SK-N-SH (cell line): Measurements from ENCODE around the gene PSIP1. TPM values are rescaled to one million over a fixed set of nuclear protein-coding genes. Genes with fewer than 3 reads are reported as not detected.
A peak's percentile ranks its signal among the peaks of the same experiment; 100 is the strongest.

Source experiments
- CTCF ChIA-PET: fragments of 300-600, 350-600 bp; formaldehyde crosslinking; extraction: SDS; loops from one replicate; lab custom pipeline; 2021; lab: Yijun Ruan, JAX
- POLR2A ChIA-PET: fragments of 350-600 bp; sonication (Branson Sonifier 250); formaldehyde crosslinking; extraction: SDS; loops from one replicate; lab custom pipeline; 2020; ENCODE audit warnings: antibody characterized with exemption, inconsistent platforms; lab: Yijun Ruan, JAX
- DNase-seq: peaks from one replicate; pipeline ENCODE4 v3.0.0; 2012
- H2AFZ ChIP-seq: fragments of 200-600 bp; sonication (generic); 2 replicates; pipeline ENCODE4 v1.8.1; 2016; ENCODE audit warnings: antibody characterized with exemption, mild to moderate bottlenecking, low read depth
- H3F3A ChIP-seq: fragments of 200-600 bp; sonication (generic); replicated peaks from 2 replicates; pipeline ENCODE3; 2016; ENCODE audit warnings: antibody characterized with exemption, mild to moderate bottlenecking; ENCODE audit not compliant: insufficient read depth
- H3K27ac ChIP-seq, 2 experiments: fragments of 200-500 bp in 1 of 2; fragments of 200-600 bp in 1 of 2; sonication (Bioruptor generic) in 1 of 2; sonication (generic), shearing (Covaris generic) in 1 of 2; 2 replicates each; pipeline versions ENCODE4 v1.5.1 to v1.6.1; 2014 to 2016; ENCODE audit warnings: low read depth in 2 of 2, inconsistent platforms in 1 of 2, low read length in 1 of 2, mild to moderate bottlenecking in 1 of 2, mixed read lengths in 1 of 2
- H3K27me3 ChIP-seq: fragments of 200-600 bp; sonication (generic), shearing (Covaris generic); 2 replicates; pipeline ENCODE4 v1.6.1; 2016; ENCODE audit warnings: mixed run types; ENCODE audit not compliant: insufficient read depth
- H3K36me3 ChIP-seq, 2 experiments: fragments of 200-500 bp in 1 of 2; fragments of 200-600 bp in 1 of 2; sonication (Bioruptor generic) in 1 of 2; sonication (generic) in 1 of 2; replicated peaks in 1 of 2; 2 replicates each; pipeline versions ENCODE3 to v1.5.1; 2014 to 2016; ENCODE audit warnings: low read length in 1 of 2, mild to moderate bottlenecking in 1 of 2; ENCODE audit not compliant: insufficient read depth in 2 of 2, control insufficient read depth in 1 of 2
- H3K4me1 ChIP-seq, 2 experiments: fragments of 200-500 bp in 1 of 2; fragments of 200-600 bp in 1 of 2; sonication (Bioruptor generic) in 1 of 2; sonication (generic), shearing (Covaris generic) in 1 of 2; 2 replicates each; pipeline versions ENCODE4 v1.5.1 to v1.6.1; 2014 to 2016; ENCODE audit warnings: low read depth in 1 of 2, low read length in 1 of 2, mixed run types in 1 of 2; ENCODE audit not compliant: insufficient read depth in 2 of 2, control insufficient read depth in 1 of 2
- H3K4me2 ChIP-seq: fragments of 200-600 bp; sonication (generic), shearing (Covaris generic); 2 replicates; pipeline ENCODE4 v1.6.1; 2017; ENCODE audit warnings: mixed run types
- H3K4me3 ChIP-seq, 2 experiments: fragments of 200-500 bp in 1 of 2; fragments of 200-600 bp in 1 of 2; sonication (Bioruptor generic) in 1 of 2; sonication (generic), shearing (Covaris generic) in 1 of 2; 2 replicates each; pipeline versions ENCODE4 v1.5.1 to v1.8.1; 2014 to 2016; ENCODE audit warnings: low read depth in 2 of 2, inconsistent platforms in 1 of 2, low read length in 1 of 2, mild to moderate bottlenecking in 1 of 2, mixed read lengths in 1 of 2, moderate library complexity in 1 of 2
- H3K79me2 ChIP-seq: fragments of 200-600 bp; sonication (generic); 2 replicates; pipeline ENCODE4 v1.8.1; 2017; ENCODE audit warnings: mild to moderate bottlenecking; ENCODE audit not compliant: insufficient read depth
- H3K9ac ChIP-seq: fragments of 200-600 bp; sonication (generic); 2 replicates; pipeline ENCODE4 v1.6.1; 2017; ENCODE audit warnings: mixed run types
- H3K9me2 ChIP-seq: fragments of 200-600 bp; sonication (generic); 2 replicates; pipeline ENCODE4 v1.6.1; 2017; ENCODE audit warnings: mixed run types
- H3K9me3 ChIP-seq: fragments of 200-600 bp; sonication (generic); 2 replicates; pipeline ENCODE4 v1.6.1; 2017; ENCODE audit warnings: mixed run types, mild to moderate bottlenecking, moderate library complexity
- H4K20me1 ChIP-seq: fragments of 200-600 bp; sonication (generic); 2 replicates; pipeline ENCODE4 v1.6.1; 2017; ENCODE audit warnings: mild to moderate bottlenecking, mixed run types; ENCODE audit not compliant: insufficient read depth
- CHD2 ChIP-seq: fragments of 150-350 bp; IDR thresholded peaks from 2 replicates; pipeline ENCODE4 v1.6.1; 2018; ENCODE audit warnings: low read length; ENCODE audit not compliant: partially characterized antibody
- EP300 ChIP-seq, 2 experiments: IDR thresholded peaks; 2 replicates each; pipeline versions ENCODE4 v1.4.0 to v1.6.1; 2012; ENCODE audit warnings: borderline replicate concordance in 1 of 2, low read depth in 1 of 2, low read length in 1 of 2
- FOSL2 ChIP-seq: IDR thresholded peaks from 2 replicates; pipeline ENCODE4 v1.4.0; 2012; ENCODE audit warnings: low read depth, mild to moderate bottlenecking, moderate library complexity, borderline replicate concordance
- GABPA ChIP-seq: IDR thresholded peaks from 2 replicates; pipeline ENCODE4 v1.4.0; 2012; ENCODE audit warnings: low read depth, mild to moderate bottlenecking
- NRF1 ChIP-seq: IDR thresholded peaks from 2 replicates; pipeline ENCODE4 v1.6.1; 2012; ENCODE audit warnings: low read depth, mild to moderate bottlenecking, low read length
- RAD21 ChIP-seq: IDR thresholded peaks from 2 replicates; pipeline ENCODE4 v1.6.1; 2012; ENCODE audit warnings: mild to moderate bottlenecking, low read length
- RXRA ChIP-seq: IDR thresholded peaks from 2 replicates; pipeline ENCODE4 v1.4.0; 2012; ENCODE audit warnings: low read depth, mild to moderate bottlenecking, borderline replicate concordance
- SIN3A ChIP-seq: IDR thresholded peaks from 2 replicates; pipeline ENCODE4 v1.6.1; 2012; ENCODE audit warnings: low read depth, mild to moderate bottlenecking, low read length, moderate library complexity, borderline replicate concordance
- SMC3 ChIP-seq: IDR thresholded peaks from 2 replicates; pipeline ENCODE4 v1.6.1; 2012; ENCODE audit warnings: low read depth, low read length, improper control_type of control experiment
- TCF12 ChIP-seq: IDR thresholded peaks from 2 replicates; pipeline ENCODE4 v1.4.0; 2012
- TEAD4 ChIP-seq: IDR thresholded peaks from 2 replicates; pipeline ENCODE4 v1.4.0; 2012; ENCODE audit warnings: mild to moderate bottlenecking, borderline replicate concordance; ENCODE audit not compliant: insufficient read depth
- WGBS: methylation state at CpG from one replicate; pipeline ENCODE4 v1.1.6; 2017; ENCODE audit warnings: low lambda C conversion rate; 5-methylcytosine and 5-hydroxymethylcytosine counted together
- polyA plus RNA-seq, 3 experiments: library from polyadenylated mRNA; depleted of rRNA; stranded (reverse); fragments of >200 nt; gene quantifications; 2 replicates each; pipeline ENCODE4 v1.2.3, GENCODE V29; 2012
- TF ChIP-seq, protein P1 (sequence below): fragments of 150-350 bp; IDR thresholded peaks from 2 replicates; pipeline ENCODE4 v1.6.1; 2016; ENCODE audit warnings: mild to moderate bottlenecking, low read depth, low read length
- TF ChIP-seq, protein P2 (sequence below): fragments of 150-350 bp; IDR thresholded peaks from 2 replicates; pipeline ENCODE4 v1.6.1; 2017; ENCODE audit warnings: antibody characterized with exemption, low read length, low read depth, borderline replicate concordance
- TF ChIP-seq, protein P3 (sequence below): IDR thresholded peaks from 2 replicates; pipeline ENCODE4; 2012
- TF ChIP-seq, protein P4 (sequence below): IDR thresholded peaks from 2 replicates; pipeline ENCODE4 v1.4.0; 2012; ENCODE audit warnings: low read depth
- TF ChIP-seq, protein P5 (sequence below): fragments of 200-600 bp; sonication (generic); IDR thresholded peaks from 2 replicates; pipeline ENCODE4 v1.6.1; 2017; ENCODE audit warnings: antibody characterized with exemption, mild to moderate bottlenecking, moderate library complexity
- TF ChIP-seq, protein P6 (sequence below): IDR thresholded peaks from 2 replicates; pipeline ENCODE4 v1.4.0; 2012; ENCODE audit warnings: low read depth, borderline replicate concordance

Gene PSIP1
- polyA plus RNA-seq, 1 of the 3 experiments (the other 2 are of a cell fraction) = 21.0 TPM

DNA sequence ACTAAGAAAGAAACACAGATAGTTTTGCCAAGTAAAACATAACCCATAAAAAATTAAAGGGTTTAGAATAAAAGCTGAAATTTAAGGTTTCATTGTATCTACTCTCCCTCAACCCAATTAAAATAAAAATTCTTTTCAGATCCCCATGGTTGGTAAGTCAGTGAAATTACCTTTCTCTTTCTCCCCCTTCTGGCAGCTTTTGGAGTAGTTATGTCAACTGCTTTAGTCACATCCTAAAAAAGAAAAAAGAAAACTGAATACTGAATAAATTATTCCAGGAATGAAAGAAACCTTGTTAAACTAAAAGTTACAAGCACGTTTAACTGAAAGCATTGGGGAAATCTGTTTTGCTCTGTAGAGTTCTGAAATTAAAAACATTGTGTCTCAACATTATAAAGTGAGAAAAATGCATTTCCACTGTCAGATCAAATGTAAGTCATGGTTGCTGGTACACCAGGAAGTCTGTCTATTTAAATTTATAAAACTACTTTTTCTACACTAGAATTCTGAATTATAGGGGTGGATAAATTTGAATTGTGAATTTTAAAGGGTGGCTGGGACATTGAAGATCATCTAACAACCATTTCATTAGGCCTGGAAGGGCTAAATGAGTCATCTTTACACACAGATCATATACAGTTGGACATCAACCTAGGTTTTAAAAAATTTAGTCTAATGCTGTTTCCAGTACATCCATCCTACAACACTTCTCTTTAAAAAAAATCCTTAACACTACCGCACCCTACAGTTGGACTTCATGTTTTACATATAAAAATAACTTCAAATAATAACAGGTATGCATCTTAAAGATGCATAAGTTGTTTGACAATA lies 24.7 kb downstream of the PSIP1 start:
- Histone ChIP-seq H3K4me3 (no peak overlapping the region), H3K79me2 (peaks cover 19% of the 10 kb centered on the region), H3K9me2 (no peaks in the 10 kb centered on the region), H2AFZ (no peak overlapping the region), H3K9ac (no peak overlapping the region), H3K36me3 (peaks cover 30 to 39% of the 10 kb centered on the region in 2 experiments), H3K9me3 (no peaks in the 10 kb centered on the region), H3K4me1 (peaks cover 4 to 8% of the 10 kb centered on the region in 2 experiments; a peak in 3 of 4 replicates), H3K4me2 (no peak overlapping the region), H4K20me1 (0 out of 2 replicates have a peak, but pooled peaks cover 3% of the 10 kb centered on the region), H3K27ac (peak overlapping the region in 1 of 2 experiments; percentile 38; a peak in 1 of 4 replicates), H3K27me3 (no peaks in the 10 kb centered on the region), H3F3A (peaks cover 22% of the 10 kb centered on the region)
- TF ChIP-seq GABPA = no peak
- TF ChIP-seq TEAD4 = no peak
- TF ChIP-seq, protein P1, sequence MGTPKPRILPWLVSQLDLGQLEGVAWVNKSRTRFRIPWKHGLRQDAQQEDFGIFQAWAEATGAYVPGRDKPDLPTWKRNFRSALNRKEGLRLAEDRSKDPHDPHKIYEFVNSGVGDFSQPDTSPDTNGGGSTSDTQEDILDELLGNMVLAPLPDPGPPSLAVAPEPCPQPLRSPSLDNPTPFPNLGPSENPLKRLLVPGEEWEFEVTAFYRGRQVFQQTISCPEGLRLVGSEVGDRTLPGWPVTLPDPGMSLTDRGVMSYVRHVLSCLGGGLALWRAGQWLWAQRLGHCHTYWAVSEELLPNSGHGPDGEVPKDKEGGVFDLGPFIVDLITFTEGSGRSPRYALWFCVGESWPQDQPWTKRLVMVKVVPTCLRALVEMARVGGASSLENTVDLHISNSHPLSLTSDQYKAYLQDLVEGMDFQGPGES = no peak
- no peak for TF ChIP-seq TCF12
- TF ChIP-seq, protein P2, sequence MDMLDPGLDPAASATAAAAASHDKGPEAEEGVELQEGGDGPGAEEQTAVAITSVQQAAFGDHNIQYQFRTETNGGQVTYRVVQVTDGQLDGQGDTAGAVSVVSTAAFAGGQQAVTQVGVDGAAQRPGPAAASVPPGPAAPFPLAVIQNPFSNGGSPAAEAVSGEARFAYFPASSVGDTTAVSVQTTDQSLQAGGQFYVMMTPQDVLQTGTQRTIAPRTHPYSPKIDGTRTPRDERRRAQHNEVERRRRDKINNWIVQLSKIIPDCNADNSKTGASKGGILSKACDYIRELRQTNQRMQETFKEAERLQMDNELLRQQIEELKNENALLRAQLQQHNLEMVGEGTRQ = no peak
- TF ChIP-seq CHD2 = no peak
- TF ChIP-seq, protein P3, sequence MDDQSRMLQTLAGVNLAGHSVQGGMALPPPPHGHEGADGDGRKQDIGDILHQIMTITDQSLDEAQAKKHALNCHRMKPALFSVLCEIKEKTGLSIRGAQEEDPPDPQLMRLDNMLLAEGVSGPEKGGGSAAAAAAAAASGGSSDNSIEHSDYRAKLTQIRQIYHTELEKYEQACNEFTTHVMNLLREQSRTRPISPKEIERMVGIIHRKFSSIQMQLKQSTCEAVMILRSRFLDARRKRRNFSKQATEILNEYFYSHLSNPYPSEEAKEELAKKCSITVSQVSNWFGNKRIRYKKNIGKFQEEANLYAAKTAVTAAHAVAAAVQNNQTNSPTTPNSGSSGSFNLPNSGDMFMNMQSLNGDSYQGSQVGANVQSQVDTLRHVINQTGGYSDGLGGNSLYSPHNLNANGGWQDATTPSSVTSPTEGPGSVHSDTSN = no peak
- TF ChIP-seq, protein P4, sequence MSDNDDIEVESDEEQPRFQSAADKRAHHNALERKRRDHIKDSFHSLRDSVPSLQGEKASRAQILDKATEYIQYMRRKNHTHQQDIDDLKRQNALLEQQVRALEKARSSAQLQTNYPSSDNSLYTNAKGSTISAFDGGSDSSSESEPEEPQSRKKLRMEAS = no peak
- TF ChIP-seq, protein P5, sequence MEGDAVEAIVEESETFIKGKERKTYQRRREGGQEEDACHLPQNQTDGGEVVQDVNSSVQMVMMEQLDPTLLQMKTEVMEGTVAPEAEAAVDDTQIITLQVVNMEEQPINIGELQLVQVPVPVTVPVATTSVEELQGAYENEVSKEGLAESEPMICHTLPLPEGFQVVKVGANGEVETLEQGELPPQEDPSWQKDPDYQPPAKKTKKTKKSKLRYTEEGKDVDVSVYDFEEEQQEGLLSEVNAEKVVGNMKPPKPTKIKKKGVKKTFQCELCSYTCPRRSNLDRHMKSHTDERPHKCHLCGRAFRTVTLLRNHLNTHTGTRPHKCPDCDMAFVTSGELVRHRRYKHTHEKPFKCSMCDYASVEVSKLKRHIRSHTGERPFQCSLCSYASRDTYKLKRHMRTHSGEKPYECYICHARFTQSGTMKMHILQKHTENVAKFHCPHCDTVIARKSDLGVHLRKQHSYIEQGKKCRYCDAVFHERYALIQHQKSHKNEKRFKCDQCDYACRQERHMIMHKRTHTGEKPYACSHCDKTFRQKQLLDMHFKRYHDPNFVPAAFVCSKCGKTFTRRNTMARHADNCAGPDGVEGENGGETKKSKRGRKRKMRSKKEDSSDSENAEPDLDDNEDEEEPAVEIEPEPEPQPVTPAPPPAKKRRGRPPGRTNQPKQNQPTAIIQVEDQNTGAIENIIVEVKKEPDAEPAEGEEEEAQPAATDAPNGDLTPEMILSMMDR = peak; percentile 69
- TF ChIP-seq FOSL2 = peak; percentile 32; the same call in 1 of the 2 replicates
- TF ChIP-seq NRF1 = no peak
- no peak for TF ChIP-seq SIN3A
- TF ChIP-seq SMC3 = peak; percentile 17; the same call in 1 of the 2 replicates
- TF ChIP-seq EP300 (IDR thresholded peaks at IDR 0.05; ENCODE audit: borderline replicate concordance in 1 of 2, low read depth in 1 of 2, low read length in 1 of 2) = no peak
- peak; percentile 38; the same call in 1 of the 2 replicates for TF ChIP-seq RAD21
- no peak for TF ChIP-seq RXRA
- TF ChIP-seq, protein P6, sequence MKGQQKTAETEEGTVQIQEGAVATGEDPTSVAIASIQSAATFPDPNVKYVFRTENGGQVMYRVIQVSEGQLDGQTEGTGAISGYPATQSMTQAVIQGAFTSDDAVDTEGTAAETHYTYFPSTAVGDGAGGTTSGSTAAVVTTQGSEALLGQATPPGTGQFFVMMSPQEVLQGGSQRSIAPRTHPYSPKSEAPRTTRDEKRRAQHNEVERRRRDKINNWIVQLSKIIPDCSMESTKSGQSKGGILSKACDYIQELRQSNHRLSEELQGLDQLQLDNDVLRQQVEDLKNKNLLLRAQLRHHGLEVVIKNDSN = no peak
- DNase-seq = no peak
- 58% methylated on average over 2 of the region's 2 CpGs for WGBS
- ChIA-PET CTCF (interaction anchor here (0.7 to 1.1 kb wide), 5 partner anchors 11 to 174 kb away, joined by 3 to 8 read pairs (median 3); no protein-coding TSS in a partner anchor), POLR2A (no interaction called here)
